IPS-18c (cell line): Measurements from ENCODE around the gene NDUFS6.

Source experiments
- H3K4me3 ChIP-seq: 2 replicates; pipeline ENCODE4 v1.7.0; 2013; ENCODE audit warnings: low read depth, mild to moderate bottlenecking, low read length, moderate library complexity; ENCODE audit not compliant: insufficient read depth
- H3K9me3 ChIP-seq: one replicate; pipeline ENCODE4 v1.6.1; 2013; ENCODE audit warnings: mild to moderate bottlenecking, low read length, moderate library complexity; ENCODE audit not compliant: control insufficient read depth, insufficient read depth

The NDUFS6 gene

GRCh38 chr5:1817261-1818043, 16.2 kb downstream of the NDUFS6 start:
- no peak overlapping the region for H3K4me3 ChIP-seq
- no peaks in the 10 kb centered on the region for H3K9me3 ChIP-seq

- H3K9me3 ChIP-seq = no peaks in the 10 kb centered on the region
- H3K4me3 ChIP-seq = no peak overlapping the region
Measured at GRCh38 chr5:1818784-1819183, 17.6 kb downstream of the NDUFS6 start.

GRCh38 chr5:1819458-1819857, 18.3 kb downstream of the NDUFS6 start:
- no peak overlapping the region for H3K4me3 ChIP-seq
- H3K9me3 ChIP-seq = no peaks in the 10 kb centered on the region

GRCh38 chr5:1820381-1820780, 19.2 kb downstream of the NDUFS6 start:
- Histone ChIP-seq H3K9me3 (no peaks in the 10 kb centered on the region), H3K4me3 (no peak overlapping the region)

- Histone ChIP-seq H3K9me3 (no peaks in the 10 kb centered on the region), H3K4me3 (no peak overlapping the region)
Measured at GRCh38 chr5:1820926-1821325, 19.7 kb downstream of the NDUFS6 start.

- no peaks in the 10 kb centered on the region for H3K9me3 ChIP-seq
- H3K4me3 ChIP-seq = no peak overlapping the region
Measured at GRCh38 chr5:1821862-1822261, 20.7 kb downstream of the NDUFS6 start.

- Histone ChIP-seq H3K9me3 (no peaks in the 10 kb centered on the region), H3K4me3 (no peak overlapping the region)
Measured at GRCh38 chr5:1823381-1824034, 22.3 kb downstream of the NDUFS6 start.

GRCh38 chr5:1824109-1824821, 23.1 kb downstream of the NDUFS6 start:
- Histone ChIP-seq H3K9me3 (no peaks in the 10 kb centered on the region), H3K4me3 (no peak overlapping the region)

- Histone ChIP-seq H3K9me3 (no peaks in the 10 kb centered on the region), H3K4me3 (no peak overlapping the region)
Measured at GRCh38 chr5:1824903-1825841, 24.0 kb downstream of the NDUFS6 start.

GRCh38 chr5:1826235-1826980, 25.2 kb downstream of the NDUFS6 start:
- Histone ChIP-seq H3K4me3 (no peak overlapping the region), H3K9me3 (no peaks in the 10 kb centered on the region)

- Histone ChIP-seq H3K9me3 (no peaks in the 10 kb centered on the region), H3K4me3 (no peak overlapping the region)
Measured at GRCh38 chr5:1827025-1827885, 26.0 kb downstream of the NDUFS6 start.

GRCh38 chr5:1827886-1828397, 26.7 kb downstream of the NDUFS6 start:
- Histone ChIP-seq H3K4me3 (no peak overlapping the region), H3K9me3 (no peaks in the 10 kb centered on the region)

GRCh38 chr5:1830571-1831228, 29.5 kb downstream of the NDUFS6 start:
- Histone ChIP-seq H3K4me3 (no peak overlapping the region), H3K9me3 (no peaks in the 10 kb centered on the region)

- Histone ChIP-seq H3K4me3 (no peak overlapping the region), H3K9me3 (no peaks in the 10 kb centered on the region)
Measured at GRCh38 chr5:1831257-1831656, 30.1 kb downstream of the NDUFS6 start.

GRCh38 chr5:1831677-1832313, 30.6 kb downstream of the NDUFS6 start:
- no peak overlapping the region for H3K4me3 ChIP-seq

More at GRCh38 chr5:1831677-1832313, 30.6 kb downstream of the NDUFS6 start:
- no peaks in the 10 kb centered on the region for H3K9me3 ChIP-seq
